H54 (cell line): Measurements from ENCODE around the gene AAK1.
A peak's percentile ranks its signal among the peaks of the same experiment; 100 is the strongest.

Experiments
- DNase-seq: peaks from one replicate; pipeline ENCODE4 v3.0.0; 2011; ENCODE audit warnings: low spot score, mixed read lengths; ENCODE audit not compliant: insufficient read length
- FAIRE-seq: peaks from 3 replicates; lab custom pipeline; 2011; peaks lifted over from hg19 to GRCh38; lab: Jason Lieb, UNC
- POLR2A ChIP-seq: IDR thresholded peaks from 2 replicates; pipeline ENCODE4 v1.6.1; 2011; ENCODE audit warnings: low read depth, mild to moderate bottlenecking, low read length

The AAK1 gene

GRCh38 chr2:69645031-69645431 lies 1.5 kb upstream of the AAK1 start:
- TF ChIP-seq POLR2A = no peak
- no peak for DNase-seq
- no peak for FAIRE-seq

GRCh38 chr2:69644506-69644979 lies 1.0 kb upstream of the AAK1 start:
- FAIRE-seq = no peak
- no peak for DNase-seq
- TF ChIP-seq POLR2A = 0 out of 2 replicates have a peak, but pooled peaks have one; percentile 33

GRCh38 chr2:69642709-69643601 lies 584 bp downstream of the AAK1 start:
- FAIRE-seq = peak; percentile 67
- DNase-seq = peak; percentile 44
- 0 out of 2 replicates have a peak, but pooled peaks have one; percentile 21 for TF ChIP-seq POLR2A

- no peak for TF ChIP-seq POLR2A
- no peak for DNase-seq
- no peak for FAIRE-seq
These were observed 1.4 kb downstream of the AAK1 start for GRCh38 chr2:69641887-69642708.

- DNase-seq (no peak), FAIRE-seq (no peak)
- TF ChIP-seq POLR2A = no peak
These were observed 2.1 kb downstream of the AAK1 start for GRCh38 chr2:69641471-69641870.

GRCh38 chr2:69639266-69639665 lies 4.3 kb downstream of the AAK1 start:
- FAIRE-seq = no peak
- no peak for DNase-seq
- TF ChIP-seq POLR2A = no peak

- FAIRE-seq (no peak), DNase-seq (no peak)
- no peak for TF ChIP-seq POLR2A
These were observed 4.9 kb downstream of the AAK1 start for GRCh38 chr2:69638630-69639029.

GRCh38 chr2:69637923-69638322 lies 5.6 kb downstream of the AAK1 start:
- no peak for FAIRE-seq
- no peak for TF ChIP-seq POLR2A
- no peak for DNase-seq

GRCh38 chr2:69636395-69636794 lies 7.1 kb downstream of the AAK1 start:
- no peak for TF ChIP-seq POLR2A
- FAIRE-seq = no peak
- DNase-seq = no peak

- FAIRE-seq (no peak), DNase-seq (no peak)
- TF ChIP-seq POLR2A = no peak
These were observed 8.1 kb downstream of the AAK1 start for GRCh38 chr2:69635432-69635831.

GRCh38 chr2:69634196-69634821 lies 9.2 kb downstream of the AAK1 start:
- TF ChIP-seq POLR2A = no peak
- FAIRE-seq (no peak), DNase-seq (no peak)

GRCh38 chr2:69631402-69631801 lies 12.1 kb downstream of the AAK1 start:
- DNase-seq (no peak), FAIRE-seq (no peak)
- TF ChIP-seq POLR2A = no peak

GRCh38 chr2:69629921-69630608 lies 13.5 kb downstream of the AAK1 start:
- DNase-seq (no peak), FAIRE-seq (no peak)
- TF ChIP-seq POLR2A = no peak
